Left hindlimb (tissue), 1 donor: ENCODE data around the gene LRRC72.
"Not testable (repeated sequence)": the region's sequence is repeated elsewhere in the genome, so short reads cannot be mapped to it uniquely, and the experiment has no call there.

Experiments used
- DNase-seq: peaks from one replicate; pipeline ENCODE4 v3.0.0-alpha.2; 2018

The LRRC72 gene

DNA sequence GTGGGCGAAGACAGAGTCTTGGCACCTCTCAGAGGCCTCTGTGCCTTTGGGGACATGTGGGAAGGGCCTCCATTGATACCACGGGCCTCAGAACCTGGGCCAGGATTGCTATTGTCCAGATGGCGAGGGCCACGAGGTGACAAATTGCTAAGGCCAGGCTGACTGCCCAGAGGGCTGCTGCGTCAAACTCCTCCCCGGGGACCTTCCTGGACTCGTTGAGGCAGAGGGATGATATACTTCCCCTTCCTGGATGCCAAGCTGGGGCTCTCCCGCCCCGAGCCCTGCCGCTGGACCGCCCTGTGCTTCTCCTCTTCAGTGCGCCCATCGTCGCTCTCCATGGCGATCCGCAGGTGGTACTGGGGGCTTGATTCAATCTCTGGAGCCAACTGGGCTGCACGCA is 58.9 kb downstream of the LRRC72 start:
- DNase-seq: no peak

DNA sequence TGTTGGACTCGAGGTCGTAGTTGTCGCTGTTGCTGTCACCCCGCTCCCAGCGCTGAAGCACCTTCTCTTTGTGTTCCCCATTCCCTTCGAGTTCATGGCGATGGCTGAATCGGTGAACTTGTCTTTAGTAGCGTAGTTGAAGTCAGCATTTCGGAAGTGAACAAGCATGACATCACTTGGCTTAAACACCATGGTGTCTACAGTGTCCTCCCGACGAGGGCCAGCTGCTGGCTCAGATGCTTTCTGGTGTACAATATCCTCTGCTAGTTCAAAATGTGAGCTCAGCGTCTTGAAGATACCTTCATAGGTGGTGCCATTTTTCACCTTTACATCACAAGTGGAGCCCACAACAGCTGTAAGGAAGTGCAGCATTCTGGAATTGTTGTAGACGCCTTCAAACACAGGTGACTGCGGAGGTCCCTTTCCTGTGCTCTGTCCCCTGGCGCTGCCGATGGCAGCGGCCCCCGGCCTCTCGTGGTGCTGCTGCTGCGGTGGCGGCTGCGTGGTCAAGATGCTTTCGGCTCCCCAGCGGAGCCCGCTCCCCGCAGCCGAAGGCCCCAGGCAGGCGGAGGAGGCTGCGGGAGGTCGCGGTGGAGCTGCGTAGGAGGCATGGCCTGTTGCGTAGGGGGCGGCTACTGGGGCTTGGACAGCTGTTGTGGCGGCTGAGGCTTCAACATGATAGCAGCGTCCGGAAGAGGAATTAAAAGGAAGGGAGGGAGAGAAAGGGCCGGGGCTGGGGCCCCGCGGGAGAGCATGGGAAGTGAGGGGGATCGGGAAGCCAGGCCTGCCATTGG is 59.7 kb downstream of the LRRC72 start:
- no peak for DNase-seq

- DNase-seq: no peak
Measured at GRCh38 chr7:16587129-16587528, 60.5 kb downstream of the LRRC72 start.

DNA sequence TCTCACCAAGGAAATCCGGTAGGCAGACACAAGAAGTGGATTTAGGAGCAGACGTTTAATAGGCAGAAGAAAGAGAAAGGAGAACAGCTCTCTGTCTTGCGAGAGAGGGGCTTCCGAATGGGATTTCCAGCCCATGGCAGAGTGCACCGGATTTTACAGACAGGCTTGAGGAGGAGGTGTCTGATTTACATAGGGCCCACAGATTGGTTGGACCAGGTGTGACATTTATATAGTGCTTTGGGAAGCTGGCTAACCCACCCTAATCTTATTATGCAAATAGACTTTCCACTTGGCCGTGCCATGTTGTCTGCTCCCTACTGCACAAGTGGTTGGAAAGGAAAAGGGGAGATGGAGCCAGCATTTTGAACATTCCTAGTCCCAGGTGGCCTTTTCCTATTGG is 61.2 kb downstream of the LRRC72 start:
- peak; percentile 57 for DNase-seq

DNA sequence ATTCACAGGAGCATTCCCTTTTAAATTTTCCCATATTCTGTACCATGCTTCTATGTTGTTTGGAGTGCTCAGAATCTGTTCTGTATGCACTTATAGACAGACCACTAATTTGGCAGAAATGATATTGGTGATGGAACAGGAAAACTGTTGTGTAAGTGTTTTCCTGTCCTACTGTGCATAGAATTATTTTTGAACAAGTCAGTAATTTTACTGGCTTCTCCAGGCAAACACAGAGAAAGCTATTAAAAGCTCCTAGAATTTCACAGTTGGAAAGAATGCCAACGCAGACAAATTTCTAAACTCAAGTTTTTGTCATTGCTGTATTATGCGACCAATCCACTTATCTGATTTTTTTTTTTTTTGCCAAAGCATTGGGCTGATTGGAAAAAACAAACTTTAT is 63.3 kb downstream of the LRRC72 start:
- no peak for DNase-seq

DNA sequence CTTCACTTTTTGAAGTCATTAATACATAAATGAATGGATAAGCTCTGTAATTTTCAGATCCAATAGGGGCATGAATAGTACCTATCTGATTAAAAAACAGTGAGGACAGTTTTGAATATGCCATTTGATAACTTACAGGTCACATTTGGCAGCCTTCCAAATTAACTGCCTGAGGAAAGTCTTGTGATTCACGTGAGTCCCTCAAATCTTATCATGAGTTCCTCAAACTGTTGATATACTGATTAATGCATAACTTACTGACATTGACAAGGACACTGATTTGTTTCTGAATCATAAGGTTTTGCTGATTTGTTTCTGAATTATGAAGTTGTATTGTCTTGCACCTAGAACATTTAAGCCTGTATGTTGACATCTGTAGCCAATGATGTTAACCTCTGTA is 63.8 kb downstream of the LRRC72 start:
- DNase-seq: no peak

- DNase-seq: no peak
Measured at GRCh38 chr7:16592395-16592794, 65.8 kb downstream of the LRRC72 start.

DNA sequence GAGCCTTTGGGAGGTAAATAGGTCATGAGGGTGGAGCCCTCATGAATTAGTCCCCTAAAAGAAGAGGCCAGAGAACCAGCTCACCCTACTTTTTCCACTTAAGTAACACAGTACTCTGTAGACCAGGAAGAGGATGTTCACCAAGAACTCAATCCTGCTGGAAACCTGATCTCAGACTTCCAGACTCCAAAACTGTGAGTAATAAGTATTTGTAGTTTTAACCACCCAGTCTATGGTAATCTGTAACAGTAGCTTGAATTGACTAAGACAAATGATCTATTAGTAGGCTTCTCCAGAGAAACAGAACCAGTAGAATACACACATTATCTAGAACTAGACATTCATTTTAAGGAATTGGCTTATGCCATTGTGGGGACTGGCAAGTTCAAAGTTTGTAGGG is 67.4 kb downstream of the LRRC72 start:
- no peak for DNase-seq

DNA sequence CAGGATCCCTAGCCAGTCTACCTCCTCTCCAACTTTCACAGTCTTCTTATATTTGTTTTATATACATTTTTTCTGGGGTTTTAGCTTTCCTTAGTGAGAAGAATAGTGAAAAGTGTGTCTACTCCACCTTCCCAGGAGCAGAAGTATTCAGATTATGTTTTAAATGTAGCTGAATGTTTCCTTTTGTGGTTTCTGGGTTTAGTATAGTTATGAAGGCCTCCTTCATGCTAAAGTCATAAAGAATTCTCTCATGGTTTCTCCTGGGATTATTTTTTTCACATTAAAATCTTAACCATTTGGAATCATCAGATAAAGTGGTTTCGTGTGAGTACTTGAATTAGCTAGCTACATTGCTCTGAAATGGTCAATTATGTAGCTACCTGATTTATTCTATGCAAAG is 68.1 kb downstream of the LRRC72 start:
- no peak for DNase-seq

GRCh38 chr7:16595596-16595995 is 69.0 kb downstream of the LRRC72 start:
- not testable (repeated sequence) for DNase-seq

- DNase-seq: no peak
Measured at GRCh38 chr7:16598015-16598414, 71.4 kb downstream of the LRRC72 start.

DNA sequence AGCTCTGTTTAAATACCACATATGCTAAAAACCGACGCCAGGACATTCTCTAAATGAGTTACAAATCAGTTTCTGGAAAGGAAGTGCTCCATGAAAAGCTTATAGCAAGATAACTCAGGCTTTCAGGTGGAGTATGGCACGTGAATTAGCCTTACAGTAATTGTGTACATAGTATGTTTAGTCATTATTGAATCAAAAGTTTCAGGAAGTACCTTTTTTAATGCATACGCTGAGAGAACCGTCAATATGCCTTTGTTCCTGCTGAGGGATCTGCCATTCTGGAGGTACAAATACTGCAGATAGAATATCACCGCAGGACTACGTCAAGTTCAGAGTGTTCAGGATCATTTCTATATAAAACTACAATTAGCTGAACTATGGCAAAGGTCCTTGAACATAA is 73.2 kb downstream of the LRRC72 start:
- no peak for DNase-seq

DNA sequence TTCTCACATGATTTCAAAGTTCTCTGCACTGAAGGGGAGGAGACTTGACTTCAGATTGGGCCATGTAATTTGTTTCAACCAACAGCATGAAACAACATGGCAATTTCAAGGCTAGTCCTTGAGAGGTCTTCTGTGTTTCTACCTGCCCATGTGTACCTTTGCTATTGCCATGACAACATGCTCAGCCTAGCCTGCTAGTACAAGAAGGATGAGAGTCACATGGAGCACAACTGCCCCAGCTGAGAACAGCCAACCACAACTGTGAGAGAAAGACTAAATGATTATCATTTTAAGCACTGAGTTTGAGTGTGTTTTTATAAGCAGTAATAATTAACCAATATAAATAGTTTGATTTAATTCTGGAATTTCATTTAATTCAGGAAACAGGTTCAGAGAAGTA is 77.0 kb downstream of the LRRC72 start:
- DNase-seq: no peak

GRCh38 chr7:16604054-16604453 is 77.4 kb downstream of the LRRC72 start:
- DNase-seq: no peak

- DNase-seq: no peak
Measured at GRCh38 chr7:16606704-16607103, 80.1 kb downstream of the LRRC72 start.

DNA sequence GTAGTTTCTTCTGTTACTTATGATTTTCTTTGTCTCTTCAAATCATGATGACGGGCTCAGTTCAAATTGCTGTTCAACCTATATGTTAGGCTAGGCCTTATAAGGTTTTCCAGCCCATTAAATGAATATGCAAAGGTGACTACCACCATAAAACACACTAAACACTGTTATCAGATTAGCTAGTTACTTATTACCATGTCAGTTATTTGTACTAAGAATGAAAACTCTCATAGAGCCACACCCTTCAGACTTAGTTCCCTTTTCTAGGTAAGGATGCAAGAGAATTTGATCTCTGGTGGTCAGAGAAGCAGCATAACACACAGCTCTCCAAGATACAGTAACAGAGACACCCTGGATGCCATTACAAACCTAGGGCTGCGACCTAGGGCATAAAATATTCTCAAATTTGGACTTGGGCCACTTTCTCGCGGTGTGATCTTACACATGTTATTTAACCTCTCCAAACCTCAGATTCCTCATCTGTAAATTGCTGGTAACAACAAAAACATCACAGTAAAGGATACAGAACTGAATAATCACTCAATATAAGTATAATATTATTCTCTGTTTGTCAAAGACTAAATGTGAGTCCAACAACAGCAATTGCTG is 83.3 kb downstream of the LRRC72 start:
- no peak for DNase-seq

GRCh38 chr7:16611711-16612110 is 85.1 kb downstream of the LRRC72 start:
- no peak for DNase-seq

GRCh38 chr7:16615228-16615627 is 88.6 kb downstream of the LRRC72 start:
- no peak for DNase-seq

GRCh38 chr7:16616122-16616521 is 89.5 kb downstream of the LRRC72 start:
- DNase-seq: no peak

- DNase-seq: no peak
Measured at GRCh38 chr7:16616542-16616941, 89.9 kb downstream of the LRRC72 start.

DNA sequence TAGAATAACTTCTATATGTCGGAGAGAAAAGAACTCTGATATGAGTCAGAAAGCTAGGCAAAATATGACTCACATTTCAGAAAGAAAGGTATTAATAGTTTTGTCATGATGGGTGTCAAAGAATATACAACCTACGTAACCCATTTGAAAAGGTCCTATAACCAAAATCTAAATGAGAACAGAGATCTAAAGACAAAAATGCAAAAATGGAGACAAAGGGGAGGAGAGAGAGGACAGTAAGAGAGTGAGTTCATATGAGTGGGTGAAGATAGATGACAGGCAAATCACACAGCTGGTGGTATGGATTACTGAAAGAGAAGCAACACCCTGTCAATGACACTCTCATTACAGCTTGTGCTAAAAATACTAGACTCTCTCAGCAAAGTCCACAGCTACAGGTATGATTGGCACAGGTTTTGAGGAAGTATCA is 93.4 kb downstream of the LRRC72 start:
- no peak for DNase-seq

DNA sequence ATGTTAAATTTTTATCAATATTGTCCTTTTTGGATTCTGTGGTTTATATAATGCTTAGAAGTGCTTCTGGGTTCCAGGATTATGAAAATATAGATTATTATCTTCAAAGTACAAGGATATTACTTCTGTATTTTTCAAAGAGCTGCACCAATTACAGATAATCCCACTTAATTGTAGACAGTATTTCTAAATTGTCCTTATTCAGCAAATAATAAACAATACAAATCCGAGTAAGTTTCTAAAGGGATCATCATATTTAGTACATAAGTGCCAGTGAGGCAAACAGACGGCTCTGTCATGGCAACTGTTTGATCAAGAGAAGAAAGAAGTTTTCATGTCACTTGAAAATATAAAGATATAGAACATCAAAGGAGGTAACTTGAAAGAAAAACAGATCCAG is 99.8 kb downstream of the LRRC72 start:
- no peak for DNase-seq

DNA sequence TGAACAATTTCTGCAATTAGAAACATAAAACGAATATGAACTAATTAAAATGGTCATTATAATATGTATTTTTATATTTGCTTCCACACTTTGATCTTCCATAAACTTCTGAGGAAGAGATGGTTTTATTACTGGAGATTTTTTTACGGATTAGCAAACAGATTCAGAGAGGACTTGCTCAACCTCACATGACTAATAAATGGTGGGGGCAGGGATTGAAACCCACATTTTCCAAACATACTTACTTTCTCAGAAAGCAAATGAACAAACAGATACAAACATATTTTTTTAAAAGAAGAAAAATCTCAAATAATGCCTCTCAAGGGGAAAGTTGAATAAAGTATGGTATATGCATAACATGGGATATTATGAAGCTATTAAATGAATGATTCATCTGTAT is 100.6 kb downstream of the LRRC72 start:
- no peak for DNase-seq

- no peak for DNase-seq
Measured at GRCh38 chr7:16630654-16631053, 104.0 kb downstream of the LRRC72 start.
